Measurements from ENCODE around the gene SLC8A1. TPM values are rescaled to one million over a fixed set of nuclear protein-coding genes. Genes with fewer than 3 reads are reported as not detected.

The SLC8A1 gene
- total RNA-seq, 1 donor from 2014 or later = 18.5 TPM

DNA sequence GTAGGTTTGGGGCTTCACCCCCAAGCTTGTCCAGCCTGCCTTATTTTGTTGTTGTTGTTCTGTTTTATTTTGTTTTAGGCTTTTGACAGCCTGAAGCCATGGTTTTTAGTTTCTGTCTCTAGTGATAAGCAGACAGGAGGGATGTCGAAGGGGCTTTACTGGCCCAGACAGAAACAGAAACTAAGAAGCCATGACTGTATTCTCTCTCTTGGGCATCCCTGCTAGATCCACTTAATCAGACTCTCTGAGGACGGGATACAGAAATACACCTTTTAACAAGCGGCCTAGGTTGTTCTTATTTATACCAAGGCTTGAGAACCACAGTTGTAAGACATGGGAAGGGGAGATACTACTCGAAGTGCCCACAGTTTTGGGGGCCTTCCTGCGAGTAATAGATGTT, 330.9 kb downstream of the SLC8A1 start:
- no peak for DNase-seq (ENCODE audit: low spot score)

DNA sequence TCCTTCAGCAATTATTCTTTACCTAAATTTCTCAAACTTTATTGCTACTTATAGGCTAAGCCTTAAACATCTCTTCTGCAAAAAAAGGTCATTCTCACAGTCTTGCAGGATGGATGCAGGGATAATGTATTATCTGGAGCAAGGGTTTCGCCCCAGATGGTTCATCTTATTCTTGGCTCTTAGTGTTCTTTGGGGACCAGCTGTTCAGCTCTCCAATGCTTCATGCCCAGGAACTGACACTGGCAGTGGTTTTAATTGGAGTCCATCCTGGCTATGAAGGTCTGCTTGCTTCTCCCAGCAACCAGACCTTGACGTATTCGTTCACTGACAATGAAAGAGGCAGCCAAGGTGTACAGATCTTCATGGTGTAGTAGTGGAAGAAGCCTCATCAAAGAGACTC, 331.9 kb downstream of the SLC8A1 start:
- no peak for DNase-seq (ENCODE audit: low spot score)

DNA sequence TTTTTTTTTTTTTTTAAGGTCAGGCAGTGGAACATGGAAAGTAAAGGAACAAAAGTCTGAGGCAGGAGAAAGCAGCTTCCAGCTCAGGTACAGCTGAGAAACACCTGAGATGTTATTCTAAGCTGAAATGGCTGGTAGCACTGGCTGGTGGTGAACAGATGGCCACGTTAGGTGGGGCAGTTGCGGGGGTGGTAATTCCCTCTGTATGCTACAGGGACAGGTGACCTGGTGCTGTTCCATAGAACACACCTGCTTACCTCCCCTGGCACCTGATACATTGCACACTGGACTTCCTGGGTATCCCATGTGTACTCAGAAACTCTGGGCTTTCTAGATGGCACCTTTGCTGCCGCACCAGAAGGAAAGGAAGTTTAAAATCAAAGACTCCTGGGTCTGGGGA, 333.3 kb downstream of the SLC8A1 start:
- DNase-seq (ENCODE audit: low spot score) = no peak

DNA sequence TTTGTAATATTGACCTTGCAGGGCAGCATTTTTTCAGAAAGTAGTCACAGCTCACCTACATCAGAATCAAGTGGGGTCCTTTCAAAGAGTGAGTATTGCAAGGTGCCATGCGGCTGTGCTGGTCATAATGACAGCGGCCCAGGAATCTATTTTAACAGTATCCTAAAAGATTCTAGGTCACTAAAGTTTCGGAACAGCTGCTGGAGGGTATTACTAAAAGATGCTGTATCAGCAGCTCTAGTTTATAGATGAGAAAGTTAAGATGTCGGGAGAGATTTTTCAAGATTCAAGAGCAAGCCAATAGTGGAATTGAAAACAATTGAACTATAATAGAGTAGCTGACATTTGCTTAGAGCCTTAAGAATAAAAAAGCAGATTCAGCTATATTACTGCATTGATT, 336.0 kb downstream of the SLC8A1 start:
- no peak for DNase-seq (ENCODE audit: low spot score)

DNA sequence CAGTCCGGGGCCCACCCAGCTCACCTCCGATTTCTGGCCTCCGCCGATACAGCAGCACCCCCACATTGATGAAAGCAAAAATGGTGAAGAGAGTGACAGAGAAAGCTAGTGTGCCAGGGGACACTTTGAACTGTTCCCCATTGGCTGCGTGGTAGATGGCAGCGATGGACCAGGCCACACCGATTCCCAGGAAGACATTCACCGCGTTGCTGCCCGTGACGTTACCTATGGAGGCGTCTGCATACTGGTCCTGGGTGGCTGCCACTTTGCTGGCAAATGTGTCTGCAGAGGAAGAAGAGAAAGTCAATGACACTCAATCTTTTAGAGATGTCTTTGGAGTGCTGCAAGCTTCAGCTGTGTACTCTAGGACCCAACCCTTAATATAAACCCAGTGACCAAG, 336.5 kb downstream of the SLC8A1 start:
- no peak for DNase-seq (ENCODE audit: low spot score)

DNA sequence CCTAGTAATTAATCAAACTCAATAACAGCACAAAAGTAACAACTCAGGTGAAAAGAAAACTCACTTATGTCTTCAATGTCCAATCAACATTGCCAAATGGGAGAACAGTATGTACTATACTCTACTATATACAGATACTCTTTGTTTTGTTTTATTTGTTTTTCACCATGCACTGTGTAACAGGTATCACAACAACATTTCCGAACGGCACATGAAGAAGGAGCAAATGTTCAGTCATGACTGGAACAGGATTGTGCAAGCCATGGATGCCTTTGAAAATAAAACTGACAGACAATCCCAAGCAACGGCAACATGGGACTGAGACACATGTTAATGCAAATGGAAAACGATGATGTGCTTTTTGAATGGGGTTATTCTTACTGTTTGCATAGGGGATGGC, 337.9 kb downstream of the SLC8A1 start:
- DNase-seq (ENCODE audit: low spot score) = no peak

DNA sequence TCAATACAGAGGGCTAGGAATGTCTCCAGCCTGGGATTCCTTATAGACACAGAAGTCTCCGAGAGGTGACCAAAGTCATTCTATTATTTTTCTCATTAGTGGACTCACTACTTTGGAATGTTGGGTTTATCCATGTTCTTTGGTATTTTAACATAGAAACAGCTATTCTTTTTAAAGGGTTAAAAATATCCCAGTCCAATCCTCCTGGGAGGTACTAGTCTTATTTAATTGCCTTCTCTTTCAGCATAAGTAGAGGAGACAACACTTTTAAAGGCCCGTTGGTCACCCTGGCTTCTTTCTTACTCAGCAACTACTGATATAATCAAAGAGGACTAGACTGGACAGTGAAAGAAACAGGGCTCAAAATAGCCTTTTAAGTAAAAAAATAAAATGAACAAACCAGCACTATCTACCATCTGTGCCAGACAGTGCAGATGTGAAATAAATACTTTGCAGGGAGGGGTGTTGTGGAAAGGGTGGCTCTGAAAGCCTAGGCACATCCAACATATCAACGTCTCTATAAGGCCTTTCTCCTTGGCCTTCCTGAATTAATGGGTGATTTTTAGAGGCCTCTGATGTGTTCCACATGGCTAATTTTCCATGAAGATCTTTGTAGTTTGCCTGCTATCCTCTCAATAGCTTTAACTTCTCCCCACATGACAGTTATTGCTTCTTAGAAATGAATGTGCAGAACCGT, 338.5 kb downstream of the SLC8A1 start:
- DNase-seq (ENCODE audit: low spot score) = no peak

DNA sequence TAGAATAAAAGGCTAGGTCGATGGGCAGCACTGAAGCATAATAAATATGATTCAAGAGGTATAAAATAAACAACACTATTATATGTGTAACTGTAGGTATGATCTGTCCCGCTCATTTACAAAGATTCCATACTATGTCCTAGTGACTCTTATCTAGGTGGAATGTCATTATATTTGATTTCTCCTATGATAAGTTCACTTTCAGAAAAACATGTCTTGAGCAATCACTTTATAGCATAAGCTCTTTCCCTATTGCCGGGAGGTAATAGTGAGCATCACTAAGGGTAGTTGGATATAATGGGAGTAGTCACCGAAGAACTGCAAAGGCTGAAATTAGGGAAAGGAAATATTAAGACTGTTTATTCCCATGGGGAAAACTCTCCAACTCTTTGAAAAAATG, 342.5 kb downstream of the SLC8A1 start:
- no peak for DNase-seq (ENCODE audit: low spot score)

DNA sequence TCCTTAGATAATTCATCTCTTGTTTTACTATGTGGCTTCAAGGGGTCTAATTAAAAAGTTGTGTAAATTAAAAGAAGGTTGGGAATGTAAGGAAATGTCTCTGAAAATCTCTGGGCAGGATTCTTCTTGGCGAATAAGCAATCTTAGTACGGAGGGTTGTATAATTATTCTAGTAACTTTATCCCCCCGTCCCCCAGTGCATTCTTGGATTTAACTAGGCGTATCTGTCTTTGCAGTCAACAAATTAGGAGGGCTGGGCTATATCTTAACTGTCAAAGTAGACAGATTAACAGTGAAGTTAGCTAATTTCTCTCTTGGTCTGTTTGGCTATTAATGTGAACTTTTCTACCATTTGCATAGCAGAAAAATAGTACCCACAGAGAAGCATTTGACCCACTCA, 343.0 kb downstream of the SLC8A1 start:
- DNase-seq (ENCODE audit: low spot score) = no peak

DNA sequence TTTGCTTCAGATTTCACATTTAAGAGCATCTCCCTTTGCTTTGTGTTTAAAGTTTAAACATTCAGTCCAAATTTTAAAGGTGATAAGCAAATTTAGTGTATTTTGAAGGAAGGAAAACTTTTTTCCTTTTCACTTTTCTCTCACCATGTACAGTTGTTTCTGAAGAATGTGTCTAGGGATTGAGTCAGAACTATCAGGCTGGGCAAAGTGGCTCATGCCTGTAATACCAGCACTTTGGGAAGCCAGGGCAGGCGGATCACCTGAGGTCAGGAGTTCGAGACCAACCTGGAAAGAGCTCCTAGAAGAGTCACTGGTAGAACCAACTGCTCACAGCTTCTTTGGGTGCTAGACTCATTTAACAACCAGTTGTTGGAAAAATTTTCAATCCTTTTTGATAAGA, 345.8 kb downstream of the SLC8A1 start:
- DNase-seq (ENCODE audit: low spot score) = no peak

DNA sequence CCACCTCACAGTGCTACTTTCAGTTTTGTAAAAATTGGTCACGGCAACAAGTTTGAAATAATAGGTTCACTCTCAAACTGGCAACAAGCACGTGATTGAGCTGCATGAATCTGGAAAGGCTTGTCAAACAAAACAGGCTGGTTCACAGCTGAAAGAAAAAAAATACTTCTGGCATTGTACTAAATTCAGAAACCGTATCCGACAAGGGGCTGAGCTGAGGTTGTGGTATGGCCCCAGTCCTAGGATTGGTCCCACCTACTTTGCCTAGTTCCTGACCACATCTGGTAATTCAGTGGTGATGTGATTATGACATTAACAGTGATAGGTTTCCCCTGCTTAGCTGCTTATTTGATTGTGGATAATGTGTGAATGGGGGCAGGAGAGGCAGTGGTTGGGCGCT, 346.3 kb downstream of the SLC8A1 start:
- no peak for DNase-seq (ENCODE audit: low spot score)

DNA sequence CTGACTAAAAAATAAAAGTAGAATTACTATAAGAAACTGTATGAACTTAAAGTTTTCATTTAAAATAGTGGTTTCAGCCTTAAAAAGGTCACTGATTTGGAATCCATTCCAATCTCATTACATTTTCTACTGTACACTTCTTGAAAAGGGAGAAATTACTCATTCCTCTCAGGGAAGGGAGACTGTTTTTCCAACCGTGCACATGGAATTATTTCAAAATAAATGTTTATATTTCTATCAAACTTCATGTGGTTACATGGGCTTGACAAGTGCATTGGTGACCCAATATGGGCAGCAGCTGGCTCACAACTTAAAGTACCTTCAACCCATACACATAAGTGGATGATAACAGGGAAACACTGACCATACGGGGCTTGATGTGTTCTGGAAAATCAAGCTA, 348.3 kb downstream of the SLC8A1 start:
- DNase-seq (ENCODE audit: low spot score) = no peak

DNA sequence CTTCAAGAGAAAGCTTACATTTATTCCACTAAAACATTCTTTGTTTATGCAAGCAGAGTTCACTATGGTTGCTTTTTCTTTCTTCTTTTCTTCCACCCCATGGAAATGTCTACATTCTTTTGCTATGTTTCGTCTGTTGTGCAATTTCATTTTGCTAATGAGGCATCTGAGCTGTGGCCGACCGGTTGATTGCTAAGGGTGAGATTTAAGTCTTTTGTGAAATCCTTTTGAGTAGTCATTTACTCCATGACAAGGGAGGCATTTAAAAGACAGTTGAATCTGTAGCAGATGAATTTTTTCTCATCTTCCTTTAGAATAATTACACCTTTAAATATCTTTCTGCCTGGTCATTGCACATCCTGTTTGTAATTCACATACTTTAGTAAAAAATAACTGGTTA, 348.7 kb downstream of the SLC8A1 start:
- DNase-seq (ENCODE audit: low spot score) = no peak

DNA sequence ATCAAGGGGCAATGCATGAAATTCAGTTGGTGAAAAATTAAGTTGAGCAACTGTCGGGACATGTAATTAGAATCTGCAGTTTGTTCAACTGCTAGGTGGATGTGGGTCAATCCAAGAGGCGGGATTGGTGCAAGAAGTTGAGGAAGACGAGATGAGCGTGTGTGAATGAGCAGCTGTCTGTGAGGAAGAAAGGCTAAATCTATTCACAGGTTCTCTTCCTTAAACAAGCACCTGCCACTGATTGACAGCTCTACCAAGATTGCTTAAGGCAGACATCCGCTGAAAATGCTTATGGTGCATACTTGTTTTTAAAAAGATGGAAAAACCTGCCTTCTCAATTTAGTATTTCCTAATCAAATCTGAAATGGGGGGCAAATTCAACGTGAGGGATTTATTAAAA, 349.4 kb downstream of the SLC8A1 start:
- DNase-seq (ENCODE audit: low spot score) = no peak

DNA sequence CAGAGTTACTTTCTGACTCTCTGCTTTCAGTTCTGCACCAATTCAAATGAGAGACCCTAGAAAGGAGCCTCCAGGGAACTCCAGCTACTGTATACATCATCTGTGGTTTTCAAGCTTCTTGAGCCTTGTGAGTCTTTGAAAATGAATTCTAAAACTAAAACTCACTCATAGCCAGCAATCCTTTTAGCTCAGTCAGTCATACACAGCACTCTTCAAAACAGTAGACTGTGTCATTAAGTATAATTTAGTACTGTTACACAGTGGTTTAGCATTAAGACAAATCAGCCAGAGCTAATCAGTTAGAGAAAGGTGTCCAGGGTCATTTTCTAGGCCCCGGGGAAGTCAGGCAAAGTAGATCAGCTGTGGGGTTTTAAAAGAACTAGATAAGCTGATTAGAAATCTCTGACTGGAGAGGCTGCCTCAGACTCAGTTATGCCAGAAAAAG, 350.7 kb downstream of the SLC8A1 start:
- no peak for DNase-seq (ENCODE audit: low spot score)

DNA sequence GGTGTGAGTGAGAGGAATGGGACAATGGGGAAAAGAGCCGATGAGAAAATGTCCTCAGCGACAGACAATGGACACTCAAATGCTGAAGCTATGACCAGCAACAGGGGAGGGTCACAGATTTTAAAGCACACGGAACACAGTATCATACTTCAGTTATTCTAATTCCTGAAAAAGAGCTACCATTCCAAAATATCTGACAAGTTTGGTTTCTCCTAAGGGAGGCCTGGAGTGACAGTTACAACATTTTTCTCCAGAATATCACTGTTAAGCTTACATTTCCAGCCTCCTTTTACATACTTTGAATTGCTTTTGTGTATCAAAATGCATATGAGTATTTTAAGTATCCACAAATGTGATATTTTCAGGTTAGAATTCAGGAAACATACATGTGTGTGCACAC, 351.2 kb downstream of the SLC8A1 start:
- DNase-seq (ENCODE audit: low spot score) = no peak

DNA sequence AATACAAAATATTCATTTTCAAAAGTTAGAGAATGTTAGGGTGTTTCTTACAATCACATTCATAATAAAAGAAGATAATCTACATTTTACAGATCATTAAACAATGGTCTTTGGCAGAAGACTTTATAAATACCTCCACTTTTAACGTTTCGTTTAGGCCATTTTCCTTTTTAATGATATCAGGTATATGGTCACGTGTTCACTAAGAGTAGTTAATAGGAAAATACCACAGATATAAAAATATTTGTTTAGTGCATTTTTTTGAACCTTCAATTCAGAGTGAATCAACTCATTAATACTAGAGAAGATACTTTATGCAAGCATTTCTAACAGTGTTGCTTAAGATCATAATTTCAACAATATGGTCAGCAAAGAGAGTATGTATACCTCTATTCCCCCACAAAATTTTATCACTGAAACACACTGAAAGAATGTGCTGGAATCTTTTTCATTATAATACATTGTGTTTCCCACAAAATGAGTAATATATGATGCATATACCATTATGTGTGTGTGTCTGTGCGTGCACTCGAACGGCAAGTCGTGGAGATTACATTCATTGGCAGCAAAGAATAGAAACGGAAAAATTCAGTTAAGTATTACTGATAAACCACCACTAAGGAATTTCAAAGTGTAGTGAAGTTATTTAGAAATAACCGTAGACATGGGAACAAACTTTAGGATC, 353.0 kb downstream of the SLC8A1 start:
- no peak for DNase-seq (ENCODE audit: low spot score)

DNA sequence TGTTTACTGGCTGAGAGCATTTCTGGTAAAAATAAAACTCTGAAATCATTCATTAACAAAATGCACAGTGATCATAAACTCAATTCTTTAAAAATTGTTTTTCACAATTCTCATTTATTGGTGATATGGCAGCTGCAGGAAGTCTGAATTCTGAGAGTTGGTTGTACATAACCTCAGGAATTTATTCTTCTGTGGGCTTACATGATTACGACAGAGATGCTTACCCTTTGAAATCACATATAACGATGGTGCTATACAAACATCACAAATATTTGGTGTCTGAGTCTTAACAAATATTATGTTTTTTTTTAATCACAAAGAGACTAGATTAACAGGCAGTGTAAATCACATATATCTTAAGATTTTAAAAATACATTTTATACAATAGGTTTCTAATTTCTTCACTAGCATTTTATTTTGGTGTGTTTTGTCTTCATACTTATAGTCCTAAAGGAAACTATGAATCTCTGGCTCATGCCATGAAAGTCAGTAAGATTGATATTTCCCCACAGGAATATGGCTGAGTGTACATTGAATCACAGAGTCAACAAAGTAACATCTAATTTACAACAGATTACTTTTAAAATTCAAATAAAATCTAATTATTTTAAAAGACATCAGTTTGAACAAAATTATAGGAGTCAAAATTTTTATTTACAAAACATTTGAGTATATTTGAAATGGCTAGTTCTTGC, 354.1 kb downstream of the SLC8A1 start:
- DNase-seq (ENCODE audit: low spot score) = no peak

DNA sequence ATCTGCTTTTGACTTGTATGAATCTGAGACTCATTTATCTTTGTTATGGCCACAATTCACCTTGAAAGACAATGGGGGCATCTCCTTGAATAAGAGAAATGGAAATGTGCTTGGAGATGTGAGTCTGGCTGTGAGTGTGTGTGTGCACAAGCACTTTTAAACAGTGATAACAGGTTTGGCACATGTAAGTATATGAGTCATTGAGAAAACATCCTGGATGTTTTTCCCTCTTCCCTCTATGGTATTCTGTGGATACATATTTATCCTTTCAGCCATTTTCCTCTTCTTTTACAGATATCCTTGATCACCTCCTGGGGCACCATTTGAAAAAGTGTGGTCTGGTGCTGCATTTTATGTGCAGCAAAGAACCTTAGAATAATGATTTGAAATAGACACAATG, 355.5 kb downstream of the SLC8A1 start:
- DNase-seq (ENCODE audit: low spot score) = no peak

DNA sequence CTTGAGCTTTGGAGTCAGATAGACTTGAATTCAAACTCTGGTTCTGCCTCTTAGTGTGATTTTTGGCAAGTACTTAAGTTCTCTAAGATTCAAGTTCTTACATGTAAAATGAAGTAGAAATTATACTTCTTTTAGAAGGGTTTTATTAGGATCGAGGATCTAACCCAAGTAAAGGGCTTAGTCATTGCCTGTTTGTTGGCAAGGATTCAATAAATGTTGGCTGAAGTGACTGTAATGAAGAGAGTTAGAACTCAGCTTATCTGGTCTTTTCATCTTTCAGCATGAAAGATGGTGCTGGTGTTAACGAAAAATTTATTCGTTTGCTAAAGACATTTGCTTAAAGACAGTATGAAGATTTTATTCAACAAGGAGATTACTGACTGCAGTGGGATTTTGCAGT, 356.9 kb downstream of the SLC8A1 start:
- no peak for DNase-seq (ENCODE audit: low spot score)

DNA sequence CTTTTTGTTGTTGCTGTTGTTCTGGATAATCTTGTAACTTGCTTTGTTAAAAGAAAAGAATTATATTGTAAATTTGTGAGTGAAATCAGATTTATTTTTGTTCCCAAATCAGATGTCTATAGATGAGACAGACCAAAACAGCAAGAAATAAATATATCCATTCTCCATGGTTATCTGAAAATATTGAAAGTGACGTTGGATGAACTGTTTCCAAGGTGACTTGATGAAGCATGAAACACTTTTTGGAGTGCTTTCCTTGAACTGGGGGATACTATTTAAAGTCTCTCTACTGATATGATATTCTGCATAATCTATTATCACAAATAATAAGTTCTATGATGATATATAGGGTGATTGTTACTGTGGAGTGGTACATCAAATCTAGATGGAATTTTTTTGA, 357.4 kb downstream of the SLC8A1 start:
- DNase-seq (ENCODE audit: low spot score) = no peak

DNA sequence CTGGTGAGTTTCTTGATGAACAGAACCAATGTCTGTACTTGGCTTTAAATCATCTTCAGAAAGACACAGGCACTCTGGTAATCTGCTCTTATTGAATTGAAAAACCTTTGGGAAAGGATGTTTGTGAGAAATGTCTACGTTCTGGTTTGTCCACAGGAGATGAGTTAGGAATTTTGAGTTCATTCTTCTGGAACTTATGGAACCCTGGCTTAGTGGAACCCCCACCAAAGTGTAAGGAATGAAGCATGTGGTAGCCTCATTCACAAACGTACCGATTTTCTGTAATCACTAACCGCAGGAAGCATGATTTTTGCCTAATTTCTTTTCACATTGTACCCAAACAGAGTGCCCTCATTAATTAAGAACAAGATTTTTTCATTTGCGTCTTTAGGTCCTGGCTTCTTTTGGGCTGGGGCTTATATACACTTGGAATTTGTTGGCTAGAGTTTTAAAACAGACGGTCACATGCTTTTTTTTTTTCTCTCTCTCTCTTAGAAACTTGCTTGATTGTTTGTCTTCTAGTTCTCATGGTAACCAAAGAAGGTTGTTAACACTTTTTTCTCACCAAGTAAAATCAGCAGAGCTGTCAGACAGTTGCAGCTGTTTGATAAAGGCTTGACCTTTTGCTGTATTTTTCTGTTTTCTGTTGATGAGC, 358.7 kb downstream of the SLC8A1 start:
- no peak for DNase-seq (ENCODE audit: low spot score)

Data from mesenteric fat pad (tissue), 1 donor.